Measurements from ENCODE around the gene BTN2A1. TPM values are rescaled to one million over a fixed set of nuclear protein-coding genes. Genes with fewer than 3 reads are reported as not detected.

The BTN2A1 gene
- total and polyA plus RNA-seq, 2 of the 13 experiments (the other 11 are each of a cell fraction or from before 2014, with no cell fraction given) = 16.4 to 30.4 TPM

GRCh38 chr6:26421259-26422144 is 36.3 kb upstream of the BTN2A1 start (continued):
- peak; percentile 81 for TF ChIP-seq KDM5B (CRISPR knock-in tag; IDR thresholded peaks at IDR 0.05; ENCODE audit: borderline replicate concordance)
- peak; percentile 42; the same call in 1 of the 2 replicates for TF ChIP-seq ZNF317 (CRISPR knock-in tag; IDR thresholded peaks at IDR 0.05)
- TF ChIP-seq ZBTB7A (CRISPR knock-in tag; IDR thresholded peaks at IDR 0.05) = 0 out of 2 replicates have a peak, but pooled peaks have one; percentile 53
- TF ChIP-seq ZNF501 (CRISPR knock-in tag; IDR thresholded peaks at IDR 0.05) = peak; percentile 71; the same call in 1 of the 2 replicates
- TF ChIP-seq HNRNPK (IDR thresholded peaks at IDR 0.05; ENCODE audit: low read depth, low read length, poor library complexity, severe bottlenecking) = no peak
- peak; percentile 24; the same call in 1 of the 2 replicates for TF ChIP-seq HNF4A (CRISPR knock-in tag; IDR thresholded peaks at IDR 0.05)
- TF ChIP-seq ZNF615 (CRISPR knock-in tag; IDR thresholded peaks at IDR 0.05; ENCODE audit: borderline replicate concordance) = 0 out of 2 replicates have a peak, but pooled peaks have one; percentile 30
- peak; percentile 78; the same call in 1 of the 2 replicates for TF ChIP-seq SNAI1 (CRISPR knock-in tag; IDR thresholded peaks at IDR 0.05; ENCODE audit: borderline replicate concordance)
- TF ChIP-seq ZNF883 (CRISPR knock-in tag; IDR thresholded peaks at IDR 0.05; ENCODE audit: not compliant biosample characterization) = peak; percentile 43
- peak; percentile 100 for TF ChIP-seq RFXAP (CRISPR knock-in tag; IDR thresholded peaks at IDR 0.05; ENCODE audit: borderline replicate concordance)
- TF ChIP-seq ZFY (CRISPR knock-in tag; IDR thresholded peaks at IDR 0.05) = peak; percentile 60
- peak; percentile 86 for TF ChIP-seq CREB1 (IDR thresholded peaks at IDR 0.05)
- peak; percentile 91 for TF ChIP-seq CREB1 (CRISPR knock-in tag; IDR thresholded peaks at IDR 0.05)
- TF ChIP-seq ZNF543 (CRISPR knock-in tag; IDR thresholded peaks at IDR 0.05) = no peak
- TF ChIP-seq, protein P1, sequence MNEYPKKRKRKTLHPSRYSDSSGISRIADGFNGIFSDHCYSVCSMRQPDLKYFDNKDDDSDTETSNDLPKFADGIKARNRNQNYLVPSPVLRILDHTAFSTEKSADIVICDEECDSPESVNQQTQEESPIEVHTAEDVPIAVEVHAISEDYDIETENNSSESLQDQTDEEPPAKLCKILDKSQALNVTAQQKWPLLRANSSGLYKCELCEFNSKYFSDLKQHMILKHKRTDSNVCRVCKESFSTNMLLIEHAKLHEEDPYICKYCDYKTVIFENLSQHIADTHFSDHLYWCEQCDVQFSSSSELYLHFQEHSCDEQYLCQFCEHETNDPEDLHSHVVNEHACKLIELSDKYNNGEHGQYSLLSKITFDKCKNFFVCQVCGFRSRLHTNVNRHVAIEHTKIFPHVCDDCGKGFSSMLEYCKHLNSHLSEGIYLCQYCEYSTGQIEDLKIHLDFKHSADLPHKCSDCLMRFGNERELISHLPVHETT (CRISPR knock-in tag; conservative IDR thresholded peaks at IDR 0.05) = 0 out of 2 replicates have a peak, but pooled peaks have one; percentile 7
- TF ChIP-seq NFE2L1 (CRISPR knock-in tag; IDR thresholded peaks at IDR 0.05; ENCODE audit: borderline replicate concordance) = no peak
- no peak for TF ChIP-seq NFIB (CRISPR knock-in tag; IDR thresholded peaks at IDR 0.05; ENCODE audit: borderline replicate concordance)
- TF ChIP-seq ZNF878 (CRISPR knock-in tag; IDR thresholded peaks at IDR 0.05) = peak; percentile 72; the same call in 1 of the 2 replicates
- peak; percentile 70; the same call in 1 of the 2 replicates for TF ChIP-seq ZNF225 (CRISPR knock-in tag; IDR thresholded peaks at IDR 0.05)
- TF ChIP-seq ZFP90 (CRISPR knock-in tag; IDR thresholded peaks at IDR 0.05; ENCODE audit: borderline replicate concordance) = peak; percentile 35; the same call in 1 of the 2 replicates
- TF ChIP-seq MTF1 (CRISPR knock-in tag; IDR thresholded peaks at IDR 0.05) = peak; percentile 74; the same call in 1 of the 2 replicates
- TF ChIP-seq HOXA5 (CRISPR knock-in tag; IDR thresholded peaks at IDR 0.05) = peak; percentile 81
- no peak for TF ChIP-seq MAFK (conservative IDR thresholded peaks at IDR 0.05 in 1 of 2, IDR thresholded peaks at IDR 0.05 in 1 of 2; ENCODE audit: low read length in 2 of 2)
- 0 out of 2 replicates have a peak, but pooled peaks have one; percentile 62 for TF ChIP-seq ZNF83 (CRISPR knock-in tag; IDR thresholded peaks at IDR 0.05; ENCODE audit: borderline replicate concordance)
- TF ChIP-seq ZSCAN29 (CRISPR knock-in tag; conservative IDR thresholded peaks at IDR 0.05) = peak; percentile 43; the same call in 1 of the 2 replicates
- TF ChIP-seq TAF1 (CRISPR knock-in tag; IDR thresholded peaks at IDR 0.05) = peak; percentile 56
- no peak for TF ChIP-seq ATRX (CRISPR knock-in tag; IDR thresholded peaks at IDR 0.05; ENCODE audit: borderline replicate concordance)
- 0 out of 2 replicates have a peak, but pooled peaks have one; percentile 27 for TF ChIP-seq ZSCAN9 (CRISPR knock-in tag; IDR thresholded peaks at IDR 0.05; ENCODE audit: borderline replicate concordance)
- peak; percentile 70; the same call in 1 of the 2 replicates for TF ChIP-seq KDM5A (IDR thresholded peaks at IDR 0.05; ENCODE audit: borderline replicate concordance, low read length)
- TF ChIP-seq TGIF2 (CRISPR knock-in tag; IDR thresholded peaks at IDR 0.05) = no peak
